NCI-H1694 (cell line): ENCODE data around the gene P2RY14.
"Not testable (repeated sequence)": the region's sequence is repeated elsewhere in the genome, so short reads cannot be mapped to it uniquely, and the experiment has no call there.

Experiments used
- DNase-seq: peaks from one replicate; lab custom pipeline; 2025; lab: John Stamatoyannopoulos, UW

Gene P2RY14

DNA sequence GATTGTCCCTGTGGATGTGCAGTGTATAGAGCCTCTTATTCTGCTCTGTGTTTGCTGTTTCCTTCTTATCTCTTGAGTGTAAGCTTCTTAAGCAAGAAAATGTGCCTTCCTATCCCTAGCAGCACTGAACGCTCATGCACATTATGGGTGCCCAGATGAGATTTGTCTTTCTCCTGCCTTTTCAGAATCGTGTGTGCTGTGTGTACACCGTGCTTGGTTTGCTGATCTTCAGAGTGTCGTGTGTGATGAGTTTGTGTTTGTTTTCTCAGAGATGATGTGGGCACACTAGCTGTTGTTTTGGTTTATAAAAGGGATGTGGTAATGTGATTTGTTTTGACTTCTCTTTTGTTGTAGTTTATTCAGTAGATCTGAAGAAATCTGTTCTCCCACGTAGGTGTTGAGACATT, 95.1 kb downstream of the P2RY14 start:
- no peak for DNase-seq

DNA sequence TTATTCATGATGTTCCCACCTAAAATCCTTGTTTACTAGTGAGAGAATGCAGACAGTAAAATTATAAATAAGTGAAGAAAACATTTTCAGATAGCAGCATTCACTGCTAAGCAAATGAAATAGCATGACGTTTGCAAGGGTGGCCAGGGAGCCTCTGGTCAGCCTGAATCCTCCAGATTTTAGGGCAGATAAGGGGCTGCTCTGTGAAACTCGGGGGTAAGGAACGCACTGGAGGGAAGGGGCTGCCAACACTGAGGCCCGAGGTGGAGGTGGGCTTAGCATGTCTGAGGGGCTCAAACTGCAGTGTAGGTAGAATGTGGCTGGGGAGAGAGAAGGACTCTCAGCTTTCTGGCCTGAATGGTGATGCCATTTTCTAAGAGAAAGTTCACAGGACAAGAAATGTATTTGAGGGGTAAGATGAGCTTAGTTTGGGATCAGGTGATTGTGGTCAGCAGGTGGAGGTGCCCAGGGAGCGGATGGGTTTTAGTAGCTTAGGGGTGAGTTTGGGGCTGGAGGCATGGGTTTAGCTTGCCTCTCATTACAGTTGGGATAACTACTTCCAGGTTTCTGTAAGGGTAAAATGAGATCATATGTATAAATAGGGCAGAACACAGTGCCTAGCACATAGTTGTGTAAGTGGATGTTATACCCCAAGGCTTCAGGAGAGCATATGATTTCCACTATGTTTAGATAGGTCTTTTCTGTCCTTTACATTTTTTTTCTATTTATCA, 95.8 kb downstream of the P2RY14 start:
- no peak for DNase-seq

DNA sequence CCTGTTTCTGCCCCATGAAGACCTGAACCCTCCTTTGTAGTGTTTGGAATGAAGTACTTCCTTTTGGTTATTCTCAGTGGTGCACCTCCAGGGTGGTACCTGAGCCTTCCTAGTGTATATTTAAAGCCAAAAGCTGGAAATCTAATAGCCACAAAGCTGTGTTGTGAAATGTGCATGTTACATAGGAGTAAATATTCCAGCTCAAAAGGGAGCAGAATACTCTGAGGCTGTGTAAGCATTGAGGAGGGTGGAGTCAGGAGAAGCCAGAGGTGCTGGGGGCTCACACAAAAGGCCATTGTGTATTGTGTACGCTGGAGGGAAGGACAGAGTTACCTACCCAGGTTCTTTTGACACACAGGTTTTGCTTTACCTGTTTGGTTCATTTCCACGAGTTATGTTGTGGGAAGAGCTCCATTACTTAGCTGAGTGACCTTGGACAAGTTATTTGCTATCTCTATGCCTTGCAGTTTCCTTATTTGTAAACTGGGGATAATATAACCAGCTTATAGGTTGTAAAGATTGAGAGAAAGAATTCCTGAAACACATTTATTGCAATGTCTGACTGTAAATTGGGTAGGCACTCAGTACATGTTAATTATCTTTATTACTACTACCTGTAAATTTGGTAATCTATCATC, 100.0 kb downstream of the P2RY14 start:
- no peak for DNase-seq

DNA sequence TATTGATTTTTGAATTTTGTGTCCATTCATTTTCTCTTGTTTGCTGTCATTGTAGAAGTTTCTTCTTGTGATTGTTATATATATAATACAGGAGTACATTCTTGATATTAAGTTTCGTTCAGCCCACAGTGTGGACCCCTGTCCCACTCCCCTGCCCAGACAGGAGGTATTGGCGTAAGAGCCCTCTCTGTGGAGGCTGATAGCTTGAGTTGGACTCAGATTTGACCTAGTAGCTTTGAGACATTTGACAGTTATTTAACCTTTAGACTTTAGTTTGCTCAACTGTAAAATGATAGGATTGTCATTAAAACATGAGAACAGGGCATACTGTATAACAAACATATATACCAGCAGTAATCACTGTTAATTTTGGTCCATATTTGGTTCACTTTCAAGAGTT, 102.4 kb downstream of the P2RY14 start:
- DNase-seq: no peak

DNA sequence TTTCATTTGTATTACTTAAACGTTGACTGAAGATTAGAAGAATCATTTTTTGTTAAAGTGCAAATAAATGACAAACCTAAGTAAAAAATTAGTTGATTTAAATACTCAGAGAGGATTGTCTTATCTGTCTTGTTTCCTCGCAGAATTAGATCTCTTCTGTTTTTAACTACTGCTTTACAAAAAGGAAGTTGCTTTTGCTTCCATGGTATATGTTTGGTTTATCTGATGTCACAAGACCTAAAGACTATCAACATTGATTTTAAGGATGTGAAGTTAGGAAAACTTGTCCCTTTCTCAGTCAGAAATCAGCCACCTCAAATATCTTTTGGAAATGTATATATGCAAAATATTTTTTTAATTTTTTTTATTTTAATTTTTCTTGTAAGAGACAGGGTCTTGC, 104.0 kb downstream of the P2RY14 start:
- no peak for DNase-seq

DNA sequence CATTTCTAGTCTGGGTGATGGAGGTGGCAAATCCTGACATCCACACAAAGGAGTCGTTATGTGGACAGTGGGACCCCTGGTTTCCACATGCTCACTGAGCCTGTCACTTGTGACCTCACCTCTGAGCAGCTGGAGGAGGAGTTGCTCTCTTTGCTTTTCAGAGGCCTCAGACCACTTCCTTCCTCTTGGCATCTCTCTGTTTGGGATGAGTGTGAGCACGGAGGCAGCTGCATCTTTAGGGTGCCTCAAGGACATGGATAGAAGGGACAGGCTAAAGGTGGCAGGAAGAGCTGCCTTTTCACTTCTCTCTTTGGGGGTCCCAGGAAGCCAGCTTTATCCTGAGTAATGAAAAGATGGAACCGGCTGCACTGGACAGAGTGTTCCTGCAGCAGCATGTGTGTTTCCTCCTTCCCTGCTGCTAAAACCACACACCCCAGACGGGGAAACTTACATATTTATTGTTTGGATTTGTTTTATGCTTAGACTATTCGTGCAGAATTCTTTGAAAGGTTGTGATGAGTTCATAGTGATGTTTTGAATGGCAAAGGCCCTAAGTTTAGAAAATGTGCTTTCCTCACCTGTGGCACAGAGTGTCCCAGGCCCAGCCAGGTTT, 107.1 kb downstream of the P2RY14 start:
- DNase-seq: no peak

DNA sequence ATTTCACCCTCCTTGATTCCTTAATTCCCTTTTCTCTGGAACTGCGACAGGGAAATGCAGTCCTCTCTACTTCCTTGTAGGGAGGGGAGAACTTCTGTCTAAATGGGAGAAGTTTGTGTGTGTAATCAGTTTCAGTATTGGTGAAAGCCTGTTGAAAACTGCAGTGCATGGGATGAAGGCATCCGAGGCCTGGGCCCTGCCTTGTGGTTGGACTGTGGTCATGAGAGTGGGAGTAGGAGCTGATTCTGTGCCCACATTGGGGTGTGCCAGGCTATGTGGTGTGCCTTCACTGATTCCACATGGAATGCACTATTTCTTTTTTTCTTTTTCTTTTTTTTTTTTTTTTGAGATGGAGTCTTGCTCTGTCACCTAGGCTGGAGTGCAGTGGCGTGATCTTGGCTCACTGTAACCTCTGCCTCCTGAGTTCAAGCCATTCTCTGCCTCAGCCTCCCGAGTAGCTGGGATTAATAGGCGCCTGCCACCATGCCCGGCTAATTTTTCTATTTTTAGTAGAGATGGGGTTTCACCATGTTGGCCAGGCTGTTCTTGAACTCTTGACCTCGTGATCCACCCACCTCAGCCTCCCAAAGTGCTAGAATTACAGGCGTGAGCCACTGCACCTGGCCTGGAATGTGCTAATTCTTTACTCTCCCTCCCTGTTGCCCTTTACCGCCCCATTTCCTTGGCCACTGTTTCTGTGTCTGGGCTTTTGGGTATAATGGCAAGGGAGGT, 108.2 kb downstream of the P2RY14 start:
- not testable (repeated sequence) for DNase-seq

DNA sequence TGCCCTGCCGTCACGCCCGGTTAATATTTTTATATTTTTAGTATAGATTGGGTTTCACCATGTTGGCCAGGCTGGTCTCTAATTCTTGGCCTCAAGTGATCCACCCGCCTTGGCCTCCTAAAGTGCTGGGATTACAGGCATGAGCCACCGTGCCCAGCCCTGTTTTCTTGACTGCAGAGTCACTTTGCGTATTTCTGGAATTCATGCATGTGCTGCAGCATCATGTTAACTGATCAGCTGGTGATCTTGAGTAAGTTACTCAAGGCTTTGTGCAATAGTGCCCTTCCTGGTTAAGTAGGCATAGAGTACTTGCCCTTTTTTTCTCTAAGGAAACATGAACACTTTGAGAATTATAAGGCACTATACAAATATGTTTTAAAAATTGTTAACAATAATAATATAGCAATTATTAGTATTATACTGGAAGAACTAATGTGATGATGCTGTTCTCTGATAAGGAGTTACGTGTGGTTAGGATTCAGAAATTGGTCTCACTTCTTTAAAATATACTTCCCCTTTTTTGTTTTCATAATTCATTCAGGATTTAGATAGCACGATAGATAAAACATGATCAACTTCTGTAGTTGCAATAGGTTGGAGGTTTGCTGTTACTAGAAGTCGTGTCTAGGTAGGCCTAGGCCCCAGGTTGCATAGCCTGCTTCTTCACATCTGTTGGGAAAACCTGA, 108.9 kb downstream of the P2RY14 start:
- no peak for DNase-seq

DNA sequence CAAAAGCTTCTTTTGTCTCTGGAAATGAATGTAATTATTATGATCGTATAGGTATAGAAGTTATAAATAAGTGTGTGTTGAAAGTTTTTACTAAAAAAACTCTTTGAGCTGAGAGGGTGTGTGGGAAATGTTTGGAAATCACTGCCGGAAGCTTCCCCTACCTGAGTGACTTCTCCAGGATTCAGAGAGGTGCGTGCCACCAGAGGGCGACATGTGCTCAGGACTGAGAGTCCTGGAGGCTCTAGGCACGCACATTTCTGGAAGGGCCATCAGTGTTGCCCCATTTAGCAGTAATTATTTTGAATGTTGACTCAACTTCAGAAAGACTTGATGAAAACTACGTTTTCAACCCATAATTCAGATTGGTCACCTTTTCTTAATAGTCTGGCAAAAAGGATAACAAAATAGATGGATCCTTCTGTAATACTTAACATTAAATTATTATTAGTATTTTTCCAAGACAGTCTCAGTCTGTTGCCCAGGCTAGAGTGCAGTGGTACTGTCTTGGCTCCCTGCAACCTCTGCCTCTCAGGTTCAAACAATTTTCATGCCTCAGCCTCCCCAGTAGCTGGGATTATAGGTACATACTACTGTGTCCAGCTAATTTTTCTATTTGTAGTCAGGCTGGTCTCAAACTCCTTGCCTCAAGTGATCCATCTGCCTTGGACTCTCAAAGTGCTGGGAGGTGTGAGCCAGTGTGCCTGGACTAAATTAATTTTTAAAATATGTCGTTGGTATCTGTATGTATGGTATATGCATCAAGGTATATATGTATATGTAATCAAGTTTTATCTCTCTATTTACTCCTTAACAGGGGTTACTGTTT, 109.9 kb downstream of the P2RY14 start:
- DNase-seq: peak; percentile 32

DNA sequence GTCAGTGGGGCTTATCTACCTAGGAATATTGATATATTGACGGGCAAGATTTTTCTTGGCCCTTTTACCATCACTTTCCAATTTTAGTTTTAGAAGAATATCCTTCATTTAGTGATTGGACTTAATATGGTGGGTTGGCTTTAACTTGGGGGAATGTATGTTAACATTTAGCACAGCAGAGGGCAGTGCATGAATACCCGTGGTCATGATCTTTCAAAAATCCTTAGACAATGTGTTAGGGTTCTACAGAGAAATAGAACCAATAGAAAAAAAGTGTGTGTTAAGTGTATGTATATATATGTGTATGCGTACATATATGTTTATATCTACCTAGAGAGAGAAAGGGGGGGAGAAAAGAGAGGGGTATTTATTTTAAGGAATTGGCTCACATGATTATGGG, 112.2 kb downstream of the P2RY14 start:
- no peak for DNase-seq

DNA sequence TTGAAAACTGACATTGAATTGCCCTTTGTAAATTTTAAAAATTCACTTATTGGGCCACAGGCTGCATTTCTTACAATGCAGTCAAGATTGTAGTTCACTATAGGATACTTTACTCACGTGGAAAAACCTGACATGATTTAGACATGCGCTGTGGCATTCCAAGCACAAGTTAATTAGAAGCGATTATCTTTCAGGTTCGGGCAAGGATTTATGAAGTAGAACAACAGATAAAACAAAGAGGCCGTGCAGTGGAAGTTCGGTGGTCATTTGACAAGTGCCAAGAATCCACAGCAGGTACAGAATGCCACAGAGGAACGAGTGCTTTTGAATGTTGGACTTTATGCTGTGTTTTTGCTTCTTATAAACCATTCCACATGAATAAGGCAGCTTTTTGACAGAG, 113.1 kb downstream of the P2RY14 start:
- DNase-seq: no peak
